Sciatic nerve (tissue), 2 donors: Measurements from ENCODE around the gene UBE2I. TPM values are rescaled to one million over a fixed set of nuclear protein-coding genes. Genes with fewer than 3 reads are reported as not detected.
"Not testable (repeated sequence)": the region's sequence is repeated elsewhere in the genome, so short reads cannot be mapped to it uniquely, and the experiment has no call there.

Source experiments
- ATAC-seq: fragments of 200-7000 bp; cut with Tn5 transposase; one replicate; pipeline ENCODE4 v1.9.1; 2020; ENCODE audit warnings: mild to moderate bottlenecking, moderate library complexity
- DNase-seq: peaks from one replicate; pipeline ENCODE4 v3.0.0-alpha.2; 2020; ENCODE audit warnings: low spot score
- intact Hi-C: fragments of 100-400 bp; cut with DNase I; formaldehyde crosslinking; loops from one replicate; pipeline ENCODE4 v1.14.2; 2022
- total RNA-seq: library from RNA; stranded (reverse); fragmentation: NEBNext Ultra II Directional; extraction: Animal tissue kit (Norgen Biotek cat#: 25700); gene quantifications from one replicate; pipeline ENCODE4 v1.2.1, GENCODE V29; 2021
- donor health status: DM: no; HTN: no; CAD: no.
- donor health status: DM: no; HTN: no; CAD: no.

Gene UBE2I
- total RNA-seq: 95.7 TPM

DNA sequence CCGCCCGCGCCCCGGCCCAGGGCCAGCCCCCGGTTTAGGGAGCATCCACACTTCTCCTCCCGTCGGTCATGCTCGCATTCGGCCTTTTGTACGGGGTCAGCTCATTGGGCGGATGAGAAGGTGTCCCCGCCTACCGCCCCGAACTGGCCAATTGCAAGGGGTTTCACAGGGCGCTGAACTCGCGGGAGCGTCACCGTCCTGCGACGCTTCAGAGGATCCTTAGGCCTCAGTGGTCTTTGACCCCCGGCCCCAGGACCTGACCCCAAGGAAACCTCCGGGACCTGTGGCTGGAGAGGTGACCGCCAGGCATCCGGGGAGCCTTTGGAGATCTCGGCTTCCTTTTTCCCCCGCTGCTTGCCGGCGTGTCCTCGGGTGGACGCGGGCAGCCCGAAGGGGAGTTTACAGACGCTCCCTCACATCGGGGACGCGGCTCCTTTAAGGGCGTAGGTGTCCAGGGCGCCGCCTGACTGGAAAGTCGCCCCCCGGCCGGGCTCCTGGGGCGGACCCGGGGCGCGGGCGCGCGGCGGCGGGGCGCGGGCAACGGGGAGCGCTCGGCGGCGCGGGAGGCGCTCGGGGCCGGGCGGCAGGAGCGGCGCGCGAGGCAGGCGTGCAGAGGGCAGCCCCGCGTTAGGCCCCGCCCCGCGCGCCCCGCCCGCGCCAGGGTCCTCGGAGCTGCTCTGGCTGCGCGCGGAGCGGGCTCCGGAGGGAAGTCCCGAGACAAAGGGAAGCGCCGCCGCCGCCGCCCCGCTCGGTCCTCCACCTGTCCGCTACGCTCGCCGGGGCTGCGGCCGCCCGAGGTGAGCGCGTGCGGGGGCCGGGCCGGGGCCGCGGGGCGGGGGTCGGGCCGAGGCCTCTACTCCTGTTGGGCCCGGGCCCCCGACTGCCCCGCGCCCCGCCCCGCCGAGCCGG, at the start of gene UBE2I:
UBE2I (plus strand) TSS at position 660 of the 909 bp plus-strand sequence. CDS start 4,395 bp downstream, outside the sequence.
- DNase-seq (peak; percentile 98), ATAC-seq (peak; percentile 95)
- intact Hi-C loops: no loop called here

DNA sequence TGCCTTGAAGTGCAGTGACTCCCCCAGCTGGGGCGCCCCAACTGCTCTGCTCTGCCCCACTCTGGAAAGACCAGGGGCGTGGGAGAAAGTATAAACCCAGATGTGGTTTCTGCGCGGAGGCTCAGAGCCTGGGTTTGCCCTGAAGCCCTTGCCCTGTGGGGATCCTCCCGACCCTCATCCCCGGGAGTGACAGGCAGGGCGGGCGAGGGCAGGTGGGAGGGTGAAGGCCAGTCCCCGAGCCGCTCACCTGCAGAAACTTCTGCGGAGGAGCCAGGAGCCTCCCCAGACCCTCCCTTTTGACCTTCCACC, 49.7 kb upstream of the UBE2I start:
- no peak for ATAC-seq
- DNase-seq: no peak
- intact Hi-C loops: no loop called here

DNA sequence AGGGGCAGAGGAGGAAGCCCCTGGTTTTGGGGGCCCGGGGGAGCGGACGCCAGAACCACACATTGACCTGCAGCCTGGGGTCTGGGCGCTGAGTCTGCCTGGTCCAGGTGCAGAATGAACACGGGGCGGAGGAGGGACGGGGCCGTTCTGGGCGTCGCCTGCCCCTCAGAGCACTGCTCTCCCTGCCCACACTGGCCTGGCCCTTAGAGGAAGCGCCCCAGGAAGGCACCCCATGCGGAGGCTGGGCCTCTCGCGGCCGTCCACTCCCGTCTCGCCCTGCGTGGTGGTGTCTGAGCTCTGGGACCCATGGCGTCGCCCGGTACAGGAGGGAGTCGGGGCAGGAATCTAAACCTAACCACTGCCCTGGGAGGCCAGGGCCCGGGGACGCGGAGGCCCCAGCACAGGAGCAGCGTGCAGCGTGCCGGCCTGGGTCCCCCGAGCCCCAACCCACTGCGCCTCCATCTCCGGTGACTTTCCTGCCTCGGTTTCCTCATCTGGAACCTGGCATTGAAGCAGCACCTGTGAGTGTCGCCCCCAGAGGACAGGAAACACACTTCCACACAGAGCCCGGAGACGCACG, 49.2 kb upstream of the UBE2I start:
- ATAC-seq (no peak), DNase-seq (no peak)
- intact Hi-C loops: no loop called here

- no peak for DNase-seq
- ATAC-seq: no peak
- intact Hi-C loops: no loop called here
These were observed 48.1 kb upstream of the UBE2I start for GRCh38 chr16:1261131-1261892.

DNA sequence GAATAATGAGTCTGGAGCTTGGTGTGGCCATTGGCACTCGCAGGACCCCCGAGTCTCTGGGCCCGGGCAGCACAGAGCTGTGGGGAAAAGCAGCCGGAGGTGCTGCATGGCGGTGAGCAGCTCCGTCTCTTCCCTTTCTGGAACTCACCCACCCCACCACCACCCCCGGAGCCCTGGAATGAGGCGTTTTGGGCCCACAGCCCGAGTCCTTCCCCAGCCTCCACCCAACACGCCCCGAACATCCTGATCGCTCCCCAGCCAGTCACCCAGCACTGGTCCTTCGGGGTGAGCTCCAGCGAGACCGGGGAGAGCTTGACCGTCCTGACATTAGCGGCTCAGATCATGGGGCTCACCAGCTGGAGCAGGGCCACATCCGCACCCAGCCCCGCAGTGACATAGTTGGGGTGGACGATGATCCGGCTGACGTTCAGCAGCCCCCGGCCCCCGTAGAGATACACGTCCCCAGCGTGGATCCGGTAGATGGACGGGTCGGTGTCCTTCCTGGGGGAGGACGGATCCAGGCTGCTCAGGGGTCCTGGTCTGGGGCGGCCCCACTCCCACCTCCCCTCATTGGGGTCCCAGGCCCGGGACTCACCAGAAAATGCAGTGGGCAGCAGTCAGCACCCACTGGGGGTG, 47.1 kb upstream of the UBE2I start:
- intact Hi-C loops: no loop called here
- ATAC-seq: no peak
- DNase-seq: no peak

DNA sequence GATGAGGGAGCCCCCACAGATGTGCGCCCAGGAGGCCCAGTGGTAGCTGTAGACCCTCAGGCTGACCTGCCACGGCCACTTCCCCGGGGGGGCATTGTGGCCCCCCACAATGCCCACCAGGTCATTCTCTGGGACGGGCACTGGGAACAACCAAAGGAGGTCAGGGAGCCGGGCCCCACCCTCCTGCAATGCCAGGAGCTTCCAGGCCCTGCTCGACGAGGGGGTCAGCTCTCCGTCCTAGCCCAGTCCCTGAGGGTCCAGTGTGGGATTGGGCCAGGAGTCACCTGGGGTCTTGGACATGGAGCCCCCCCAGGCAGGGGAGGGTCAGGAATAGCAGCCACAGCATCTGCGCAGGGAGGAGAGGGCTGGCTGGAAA, 46.6 kb upstream of the UBE2I start:
- no peak for ATAC-seq

DNA sequence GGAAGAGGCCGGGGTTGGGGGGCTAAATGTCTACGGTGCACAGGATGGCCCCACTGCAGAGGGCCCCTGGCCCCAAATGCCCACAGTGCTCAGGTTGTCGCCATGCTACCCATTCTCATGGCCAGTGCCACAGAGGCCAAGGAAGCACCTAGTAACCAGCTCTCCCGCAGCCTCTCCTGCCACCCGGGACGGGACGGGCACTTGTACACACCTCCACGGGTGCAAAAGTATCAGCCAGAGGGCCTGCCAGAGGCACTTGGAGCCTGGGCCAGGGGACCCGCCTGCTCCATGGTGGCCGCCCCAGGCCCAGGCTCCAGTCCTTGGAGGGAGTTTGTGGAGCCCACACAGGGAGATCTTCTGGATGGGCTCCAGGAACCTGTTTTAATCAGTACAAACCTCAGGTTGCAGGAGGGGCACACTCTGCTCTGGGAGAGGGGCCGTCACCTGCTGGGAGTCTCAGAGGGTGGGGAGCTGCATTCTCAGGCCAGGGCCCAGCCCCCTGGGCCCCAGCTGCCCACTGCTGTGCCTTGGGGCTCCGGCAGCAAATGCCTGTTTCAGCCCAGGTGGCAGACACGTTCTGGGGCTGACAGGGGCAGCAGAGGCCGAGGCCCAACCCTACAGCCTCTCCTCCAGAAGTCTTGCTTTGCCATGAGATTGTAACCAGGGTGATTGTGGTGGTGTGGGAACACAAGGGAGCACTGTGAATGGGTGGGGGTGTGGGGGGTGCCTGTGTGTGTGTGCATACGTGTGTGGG, 45.7 kb upstream of the UBE2I start:
- DNase-seq: no peak
- no peak for ATAC-seq
- intact Hi-C loops: no loop called here

More for the DNA sequence above, 46.6 kb upstream of the UBE2I start:
- intact Hi-C loops: no loop called here
- no peak for DNase-seq

- no peak for ATAC-seq
- no peak for DNase-seq
- intact Hi-C loops: no loop called here
These were observed 44.9 kb upstream of the UBE2I start for GRCh38 chr16:1264345-1265089.

DNA sequence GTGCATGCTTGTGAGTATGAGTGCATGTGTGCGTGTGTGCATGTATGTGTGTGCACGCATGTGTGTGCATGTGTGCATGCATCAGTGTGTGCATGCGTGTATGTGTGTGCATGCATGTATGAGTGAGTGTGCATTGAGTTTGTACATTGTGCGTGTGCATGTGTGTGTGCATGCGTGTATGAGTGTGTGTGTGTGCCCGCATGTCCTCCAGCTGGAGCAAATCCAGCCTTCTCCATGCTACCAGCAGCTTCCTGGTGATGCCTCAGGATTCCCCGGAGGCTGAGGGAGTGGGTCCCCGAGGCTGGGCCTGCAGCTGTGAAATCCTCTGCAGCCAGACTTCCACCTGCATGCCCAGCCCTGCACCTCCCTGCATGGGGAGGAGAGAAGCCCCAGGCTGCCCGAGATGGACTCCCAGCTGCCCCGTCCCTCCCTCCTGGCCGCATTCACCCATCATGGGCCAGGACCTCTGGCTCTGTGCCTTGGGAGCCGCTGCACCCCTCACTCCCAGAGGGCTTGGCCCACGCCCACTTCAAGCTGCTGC, 44.3 kb upstream of the UBE2I start:
- DNase-seq (no peak), ATAC-seq (no peak)
- intact Hi-C loops: no loop called here

GRCh38 chr16:1265826-1266225, 43.6 kb upstream of the UBE2I start:
- intact Hi-C loops: no loop called here
- DNase-seq (no peak), ATAC-seq (no peak)

- intact Hi-C loops, ATAC-seq, DNase-seq: not testable (repeated sequence)
These were observed 40.0 kb upstream of the UBE2I start for GRCh38 chr16:1269418-1269817.

DNA sequence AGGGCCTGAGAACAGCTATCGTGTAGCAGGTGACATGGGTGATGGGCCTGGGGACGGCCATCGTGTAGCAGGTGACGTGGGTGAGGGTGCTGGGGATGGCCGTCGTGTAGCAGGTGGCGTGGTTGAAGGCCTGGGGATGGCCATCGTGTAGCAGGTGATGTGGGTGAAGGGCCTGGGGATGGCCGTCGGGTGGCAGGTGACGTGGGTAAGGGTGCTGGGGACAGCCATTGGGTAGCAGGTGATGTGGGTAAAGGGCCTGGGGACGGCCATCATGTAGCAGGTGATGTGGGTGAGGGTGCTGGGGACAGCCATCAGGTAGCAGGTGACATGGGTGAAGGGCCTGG, 38.1 kb upstream of the UBE2I start:
- no peak for DNase-seq
- intact Hi-C loops: no loop called here

DNA sequence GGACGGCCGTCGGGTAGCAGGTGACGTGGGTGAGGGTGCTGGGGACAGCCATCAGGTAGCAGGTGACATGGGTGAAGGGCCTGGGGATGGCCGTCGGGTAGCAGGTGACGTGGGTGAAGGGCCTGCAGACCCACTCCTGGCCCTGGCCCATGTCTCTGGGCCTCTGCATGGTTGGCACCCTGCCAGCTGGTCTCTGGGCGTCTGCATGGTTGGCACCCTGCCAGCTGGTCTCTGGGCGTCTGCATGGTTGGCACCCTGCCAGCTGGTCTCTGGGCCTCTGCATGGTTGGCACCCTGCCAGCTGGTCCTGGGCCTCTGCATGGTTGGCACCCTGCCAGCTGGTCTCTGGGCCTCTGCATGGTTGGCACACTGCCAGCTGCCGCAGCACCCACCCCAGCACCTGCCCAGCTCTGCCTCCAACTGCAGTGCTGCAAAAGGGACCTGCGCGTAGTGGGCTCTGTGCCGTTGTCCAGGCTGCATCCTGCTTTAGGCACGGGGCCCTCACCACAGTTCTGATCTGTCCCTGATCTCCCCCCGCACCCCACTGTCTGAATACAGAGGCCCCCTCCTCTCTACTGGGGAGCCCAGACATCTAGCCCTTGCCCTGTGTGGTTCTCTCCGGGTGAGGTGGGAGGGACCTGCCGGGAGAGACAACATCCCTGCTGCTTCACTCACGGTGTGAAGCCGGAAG, 37.6 kb upstream of the UBE2I start:
- ATAC-seq: peak; percentile 51
- DNase-seq, intact Hi-C loops: not testable (repeated sequence)

More for the DNA sequence above, 38.1 kb upstream of the UBE2I start:
- ATAC-seq: no peak

GRCh38 chr16:1272453-1273198, 36.8 kb upstream of the UBE2I start:
- no peak for DNase-seq
- intact Hi-C loops: no loop called here
- no peak for ATAC-seq

DNA sequence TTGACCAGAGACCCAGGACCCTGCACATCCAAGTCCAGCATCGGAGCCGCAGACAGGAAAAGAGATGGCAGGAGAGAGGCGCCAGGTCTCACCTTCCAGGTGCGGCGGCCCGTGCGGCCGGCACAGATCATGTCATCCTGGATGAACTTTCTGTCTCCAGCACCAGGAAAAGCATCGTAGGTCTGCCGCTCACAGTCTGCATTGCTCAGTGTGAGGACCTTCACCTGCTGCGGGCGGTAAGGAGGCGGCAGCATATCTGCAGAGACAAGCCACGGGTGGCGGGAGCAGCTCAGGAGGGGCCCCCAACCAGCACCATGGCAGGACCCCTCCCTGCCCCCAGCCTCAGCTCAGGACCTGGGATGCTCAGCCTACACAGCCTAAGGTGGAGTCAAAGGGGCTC, 35.6 kb upstream of the UBE2I start:
- no peak for DNase-seq
- no peak for ATAC-seq
- intact Hi-C loops: no loop called here

DNA sequence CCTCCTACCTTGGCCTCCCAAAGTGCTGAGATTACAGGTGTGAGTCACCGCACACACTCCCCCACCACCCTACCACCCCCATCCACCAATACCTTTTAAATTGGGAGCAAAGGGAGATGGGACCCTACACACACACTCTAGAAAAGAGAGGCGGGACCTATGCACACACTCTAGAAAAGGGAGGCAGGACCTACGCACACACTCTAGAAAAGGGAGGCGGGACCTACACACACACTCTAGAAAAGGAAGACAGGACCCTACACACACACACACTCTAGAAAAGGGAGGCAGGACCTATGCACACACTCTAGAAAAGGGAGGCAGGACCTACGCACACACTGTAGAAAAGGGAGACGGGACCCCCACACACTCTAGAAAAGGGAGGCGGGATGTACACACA, 34.7 kb upstream of the UBE2I start:
- intact Hi-C loops: no loop called here
- DNase-seq: no peak
- ATAC-seq: no peak
